Hepatocyte (in vitro differentiated cells): Measurements from ENCODE around the gene TGIF1.

ENCODE experiments used
- CTCF ChIP-seq: fragments of 200-600 bp; sonication (generic); IDR thresholded peaks from 2 replicates; pipeline ENCODE4 v1.5.1; 2016; ENCODE audit warnings: antibody characterized with exemption, mild to moderate bottlenecking; ENCODE audit not compliant: poor library complexity
- EZH2 ChIP-seq: fragments of 200-600 bp; sonication (generic); IDR thresholded peaks from 2 replicates; pipeline ENCODE4 v1.6.1; 2016; ENCODE audit warnings: antibody characterized with exemption, mild to moderate bottlenecking, borderline replicate concordance

GRCh38 chr18:3450799-3451182 is 819 bp downstream of the TGIF1 start:
- TF ChIP-seq CTCF (no peak), EZH2 (no peak)
